GM19023 (cell line): ENCODE data around the gene BUB1.
"Not testable (repeated sequence)": the region's sequence is repeated elsewhere in the genome, so short reads cannot be mapped to it uniquely, and the experiment has no call there.

Experiments used
- ATAC-seq: cut with Tn5 transposase; IDR thresholded peaks from one replicate; pipeline ENCODE4 v1.9.1; 2021; ENCODE audit warnings: mild to moderate bottlenecking, moderate library complexity; ENCODE audit not compliant: unreplicated experiment

BUB1 gene

GRCh38 chr2:110608788-110609502, 68.9 kb downstream of the BUB1 start:
- not testable (repeated sequence) for ATAC-seq

- not testable (repeated sequence) for ATAC-seq
These were observed 72.8 kb downstream of the BUB1 start for GRCh38 chr2:110605057-110605456.

- not testable (repeated sequence) for ATAC-seq
These were observed 73.8 kb downstream of the BUB1 start for GRCh38 chr2:110603917-110604591.

- ATAC-seq, result not testable (repeated sequence)
These were observed 75.7 kb downstream of the BUB1 start for GRCh38 chr2:110602139-110602538.

GRCh38 chr2:110591973-110592372, 85.9 kb downstream of the BUB1 start:
- ATAC-seq, result not testable (repeated sequence)

- ATAC-seq, result not testable (repeated sequence)
These were observed 88.1 kb downstream of the BUB1 start for GRCh38 chr2:110589677-110590330.

- not testable (repeated sequence) for ATAC-seq
These were observed 89.3 kb downstream of the BUB1 start for GRCh38 chr2:110588520-110588919.
